Mesenchymal stem cell (in vitro differentiated cells and primary cell): ENCODE measurements around the gene HELLS.
A peak's percentile ranks its signal among the peaks of the same experiment; 100 is the strongest.
"Not testable (repeated sequence)": the region's sequence is repeated elsewhere in the genome, so short reads cannot be mapped to it uniquely, and the experiment has no call there.

Experiments used
- DNase-seq: peaks from one replicate; pipeline ENCODE4 v3.0.0-alpha.2; 2013
- H2AFZ ChIP-seq: one replicate; pipeline ENCODE4 v1.6.1; 2013; ENCODE audit warnings: low read depth, mild to moderate bottlenecking, control low read depth, inconsistent platforms, low read length, moderate library complexity
- H2AK5ac ChIP-seq: 2 replicates; pipeline ENCODE4 v1.6.1; 2013; ENCODE audit warnings: low read length, moderate library complexity, mild to moderate bottlenecking, inconsistent platforms; ENCODE audit not compliant: severe bottlenecking
- H2BK120ac ChIP-seq: one replicate; pipeline ENCODE4 v1.6.1; 2013; ENCODE audit warnings: low read depth, mild to moderate bottlenecking, inconsistent platforms, low read length, moderate library complexity
- H2BK12ac ChIP-seq, 2 experiments: one replicate each; pipeline ENCODE4 v1.6.1; 2013; ENCODE audit warnings: inconsistent platforms in 2 of 2, low read length in 2 of 2, mild to moderate bottlenecking in 2 of 2, moderate library complexity in 2 of 2, control low read depth in 1 of 2
- H2BK15ac ChIP-seq: one replicate; pipeline ENCODE4 v1.6.1; 2013; ENCODE audit warnings: mild to moderate bottlenecking, low read depth, inconsistent platforms; ENCODE audit not compliant: poor library complexity, severe bottlenecking
- H2BK5ac ChIP-seq: 2 replicates; pipeline ENCODE4 v1.6.1; 2013; ENCODE audit warnings: low read depth, mild to moderate bottlenecking, low read length, control low read depth, inconsistent platforms; ENCODE audit not compliant: poor library complexity, severe bottlenecking
- H3K14ac ChIP-seq, 2 experiments: one replicate each; pipeline ENCODE4 v1.6.1; 2013; ENCODE audit warnings: inconsistent platforms in 2 of 2, low read length in 2 of 2, control low read depth in 1 of 2, mild to moderate bottlenecking in 1 of 2, moderate library complexity in 1 of 2
- H3K18ac ChIP-seq, 2 experiments: one replicate each; pipeline ENCODE4 v1.6.1; 2013; ENCODE audit warnings: inconsistent platforms in 2 of 2, low read length in 2 of 2, control low read depth in 1 of 2, low read depth in 1 of 2, mild to moderate bottlenecking in 1 of 2
- H3K23ac ChIP-seq, 2 experiments: one replicate each; pipeline ENCODE4 v1.6.1; 2013; ENCODE audit warnings: inconsistent platforms in 2 of 2, low read length in 2 of 2, mild to moderate bottlenecking in 2 of 2, moderate library complexity in 2 of 2, control low read depth in 1 of 2
- H3K27ac ChIP-seq: 2 replicates; pipeline ENCODE4 v1.5.1; 2013; ENCODE audit warnings: mild to moderate bottlenecking, moderate library complexity, low read length, control low read depth, inconsistent platforms; ENCODE audit not compliant: poor library complexity, severe bottlenecking
- H3K27me3 ChIP-seq, 2 experiments: 2 replicates each; pipeline versions ENCODE4 v1.6.1 to v1.7.0; 2013; ENCODE audit warnings: low read length in 2 of 2, mild to moderate bottlenecking in 2 of 2, moderate library complexity in 2 of 2, control low read depth in 1 of 2, inconsistent platforms in 1 of 2; ENCODE audit not compliant: control insufficient read depth in 1 of 2, insufficient read depth in 1 of 2
- H3K36me3 ChIP-seq, 2 experiments: 2 replicates each; pipeline versions ENCODE4 v1.6.1 to v1.7.0; 2013; ENCODE audit warnings: low read length in 2 of 2, control low read depth in 1 of 2, inconsistent platforms in 1 of 2, low read depth in 1 of 2, mild to moderate bottlenecking in 1 of 2; ENCODE audit not compliant: insufficient read depth in 2 of 2, control insufficient read depth in 1 of 2
- H3K4ac ChIP-seq, 2 experiments: one replicate each; pipeline ENCODE4 v1.6.1; 2013; ENCODE audit warnings: inconsistent platforms in 2 of 2, low read length in 2 of 2, mild to moderate bottlenecking in 2 of 2, moderate library complexity in 2 of 2, control low read depth in 1 of 2, low read depth in 1 of 2
- H3K4me1 ChIP-seq: 2 replicates; pipeline ENCODE4 v1.6.1; 2013; ENCODE audit warnings: low read depth, low read length, control low read depth; ENCODE audit not compliant: control insufficient read depth, insufficient read depth
- H3K4me2 ChIP-seq: 2 replicates; pipeline ENCODE4 v1.6.1; 2013; ENCODE audit warnings: low read length, mild to moderate bottlenecking, inconsistent platforms; ENCODE audit not compliant: poor library complexity, severe bottlenecking
- H3K4me3 ChIP-seq, 2 experiments: 2 replicates each; pipeline versions ENCODE4 v1.5.1 to v1.7.0; 2013; ENCODE audit warnings: low read length in 2 of 2, mild to moderate bottlenecking in 2 of 2, control low read depth in 1 of 2, low read depth in 1 of 2; ENCODE audit not compliant: insufficient read depth in 1 of 2
- H3K79me1 ChIP-seq: replicated peaks from 2 replicates; pipeline ENCODE4 v1.6.1; 2013; ENCODE audit warnings: mild to moderate bottlenecking, control low read depth, low read length, inconsistent platforms; ENCODE audit not compliant: poor library complexity, severe bottlenecking
- H3K9ac ChIP-seq: 2 replicates; pipeline ENCODE4 v1.7.0; 2013; ENCODE audit warnings: mild to moderate bottlenecking, low read length, moderate library complexity
- H3K9me3 ChIP-seq: 2 replicates; pipeline ENCODE4 v1.7.0; 2013; ENCODE audit warnings: mild to moderate bottlenecking, low read length; ENCODE audit not compliant: control insufficient read depth
- H4K8ac ChIP-seq: one replicate; pipeline ENCODE4 v1.6.1; 2013; ENCODE audit warnings: inconsistent platforms, mild to moderate bottlenecking, low read length, moderate library complexity
- H4K91ac ChIP-seq: one replicate; pipeline ENCODE4 v1.6.1; 2013; ENCODE audit warnings: mild to moderate bottlenecking, low read length, inconsistent platforms
- WGBS: methylation state at CpG from one replicate; pipeline ENCODE4 v1.1.7; 2013; ENCODE audit warnings: mixed read lengths; 5-methylcytosine and 5-hydroxymethylcytosine counted together

Gene HELLS

GRCh38 chr10:94533027-94533426, 12.6 kb upstream of the HELLS start:
- Histone ChIP-seq H2BK12ac (no peak overlapping the region), H4K91ac (no peak overlapping the region), H2BK120ac (no peak overlapping the region), H3K79me1 (no peaks in the 10 kb centered on the region), H2BK5ac (no peak overlapping the region), H4K8ac (no peak overlapping the region), H3K27me3 (no peaks in the 10 kb centered on the region), H3K4me1 (no peaks in the 10 kb centered on the region), H3K9me3 (no peaks in the 10 kb centered on the region), H3K27ac (no peak overlapping the region), H2AK5ac (no peak overlapping the region), H2AFZ (no peak overlapping the region), H3K4me3 (no peak overlapping the region), H3K36me3 (peaks cover 4 to 51% of the 10 kb centered on the region in 2 experiments), H3K9ac (no peak overlapping the region), H3K18ac (no peak overlapping the region), H3K23ac (no peak overlapping the region), H2BK15ac (no peak overlapping the region), H3K4me2 (no peak overlapping the region), H3K4ac (no peak overlapping the region), H3K14ac (no peak overlapping the region)
- WGBS = 100% methylated on average over 1 of the region's 1 CpG
- no peak for DNase-seq

GRCh38 chr10:94542282-94542681, 3.3 kb upstream of the HELLS start:
- not testable (repeated sequence) for H3K4me2 ChIP-seq, H3K18ac ChIP-seq, H3K27me3 ChIP-seq, H3K9me3 ChIP-seq, H3K4ac ChIP-seq, H2BK120ac ChIP-seq, H2BK12ac ChIP-seq, DNase-seq, H4K8ac ChIP-seq, H2BK5ac ChIP-seq, H2BK15ac ChIP-seq, H3K14ac ChIP-seq, H3K27ac ChIP-seq, H3K79me1 ChIP-seq, H3K4me1 ChIP-seq, H2AFZ ChIP-seq, H3K4me3 ChIP-seq, H3K9ac ChIP-seq, H2AK5ac ChIP-seq, H4K91ac ChIP-seq, H3K23ac ChIP-seq, H3K36me3 ChIP-seq
- WGBS = 100% methylated on average over 1 of the region's 2 CpGs

GRCh38 chr10:94546049-94546900, 687 bp downstream of the HELLS start:
- Histone ChIP-seq H2BK12ac (no peak overlapping the region), H2AFZ (peak overlapping the region; percentile 96), H2BK5ac (no peak overlapping the region), H2BK15ac (no peak overlapping the region), H4K91ac (no peak overlapping the region), H3K79me1 (peaks cover 6% of the 10 kb centered on the region), H3K27ac (no peak overlapping the region), H3K4me1 (peaks cover 8% of the 10 kb centered on the region), H3K23ac (no peak overlapping the region), H3K36me3 (peaks cover 0 to 4% of the 10 kb centered on the region in 2 experiments), H2AK5ac (no peak overlapping the region), H3K9me3 (no peaks in the 10 kb centered on the region), H3K18ac (peak overlapping the region in 1 of 2 experiments; percentile 54), H2BK120ac (no peak overlapping the region), H3K27me3 (no peaks in the 10 kb centered on the region), H3K9ac (peak overlapping the region; percentile 90), H3K4me2 (peak overlapping the region; percentile 90), H3K4ac (no peak overlapping the region), H3K4me3 (peak overlapping the region; percentile 91 to 100), H4K8ac (no peak overlapping the region), H3K14ac (no peak overlapping the region)
- WGBS = under 1% methylated on average over 24 of the region's 25 CpGs
- DNase-seq = no peak

GRCh38 chr10:94546901-94547185, 1.3 kb downstream of the HELLS start:
- no peak overlapping the region for H4K91ac ChIP-seq
- peaks cover 0 to 4% of the 10 kb centered on the region in 2 experiments for H3K36me3 ChIP-seq
- no peak overlapping the region for H3K23ac ChIP-seq
- H3K9me3 ChIP-seq = no peaks in the 10 kb centered on the region
- no peak overlapping the region for H2AFZ ChIP-seq
- H3K9ac ChIP-seq = peak overlapping the region; percentile 90
- peak overlapping the region; percentile 90 for H3K4me2 ChIP-seq
- no peak overlapping the region for H2BK15ac ChIP-seq
- H3K18ac ChIP-seq = no peak overlapping the region
- H4K8ac ChIP-seq = no peak overlapping the region
- no peak overlapping the region for H2BK5ac ChIP-seq
- DNase-seq = peak; percentile 32
- no peak overlapping the region for H3K27ac ChIP-seq
- H3K27me3 ChIP-seq = no peaks in the 10 kb centered on the region
- H3K4me1 ChIP-seq = peaks cover 8% of the 10 kb centered on the region
- H3K4me3 ChIP-seq = peak overlapping the region in 1 of 2 experiments; percentile 100
- no peak overlapping the region for H2BK120ac ChIP-seq
- no peak overlapping the region for H2AK5ac ChIP-seq
- H2BK12ac ChIP-seq = no peak overlapping the region
- no peak overlapping the region for H3K4ac ChIP-seq
- no CpG with 5 or more reads among the region's 1 CpG for WGBS
- no peak overlapping the region for H3K14ac ChIP-seq
- peaks cover 6% of the 10 kb centered on the region for H3K79me1 ChIP-seq
